ENCODE results near the gene CAMK1D.

The CAMK1D gene

GRCh38 chr10:12656518-12657142 is 307.3 kb downstream of the CAMK1D start:
- Histone ChIP-seq H3K4me3 (ENCODE audit: low read depth, low read length) (no peak overlapping the region), H3K4me1 (ENCODE audit: control insufficient read depth, insufficient read depth, low read length) (no peaks in the 10 kb centered on the region), H3K27ac (ENCODE audit: extremely low read depth, low read depth, low read length) (no peak overlapping the region), H3K9me3 (ENCODE audit: control insufficient read depth, insufficient read depth, low read depth, low read length) (no peaks in the 10 kb centered on the region), H3K36me3 (ENCODE audit: control insufficient read depth in 2 of 2, insufficient read depth in 1 of 2, low read length in 2 of 2) (no peaks in the 10 kb centered on the region)
- ChIA-PET POLR2A (interaction anchor here (0.6 kb wide), 3 partner anchors 11 to 408 kb away, joined by 3 to 5 read pairs (median 3); no protein-coding TSS in a partner anchor), CTCF (interaction anchor here (0.6 to 3.9 kb wide), 40 partner anchors 9 to 503 kb away, joined by 3 to 34 read pairs (median 4); partner anchors contain the start of genes CDC123 and NUDT5)
- TF ChIP-seq ZNF76 (tag by site-specific recombination; IDR thresholded peaks at IDR 0.05; ENCODE audit: borderline replicate concordance, low read depth) (no peak), ZNF324 (tag by site-specific recombination; IDR thresholded peaks at IDR 0.05) (0 out of 2 replicates have a peak, but pooled peaks have one; percentile 31), ZNF629 (tag by site-specific recombination; IDR thresholded peaks at IDR 0.05) (0 out of 2 replicates have a peak, but pooled peaks have one; percentile 11), ZNF654 (tag by site-specific recombination; IDR thresholded peaks at IDR 0.05; ENCODE audit: low read depth) (peak; percentile 85), OVOL3 (tag by site-specific recombination; IDR thresholded peaks at IDR 0.05) (no peak), PRDM1 (tag by site-specific recombination; IDR thresholded peaks at IDR 0.05) (no peak), ZNF610 (tag by site-specific recombination; IDR thresholded peaks at IDR 0.05; ENCODE audit: borderline replicate concordance) (no peak), ZNF223 (tag by site-specific recombination; IDR thresholded peaks at IDR 0.05) (no peak), ZNF560 (tag by site-specific recombination; IDR thresholded peaks at IDR 0.05; ENCODE audit: borderline replicate concordance) (no peak), ZNF664 (tag by site-specific recombination; IDR thresholded peaks at IDR 0.05) (no peak), SP7 (tag by site-specific recombination; IDR thresholded peaks at IDR 0.05) (no peak), ZNF140 (tag by site-specific recombination; IDR thresholded peaks at IDR 0.05) (peak; percentile 99), ZBTB26 (tag by site-specific recombination; optimal IDR thresholded peaks at IDR 0.05) (no peak), TRIM28 (IDR thresholded peaks at IDR 0.05; ENCODE audit: borderline replicate concordance, low read length) (peak; percentile 87; the same call in 1 of the 2 replicates), ZNF133 (tag by site-specific recombination; IDR thresholded peaks at IDR 0.05) (no peak), ZNF280C (tag by site-specific recombination; IDR thresholded peaks at IDR 0.05) (no peak), ZNF398 (tag by site-specific recombination; IDR thresholded peaks at IDR 0.05) (no peak), PATZ1 (tag by site-specific recombination; IDR thresholded peaks at IDR 0.05) (no peak)

Measured in HEK293 (cell line).